K562 (cell line): Measurements from ENCODE around the gene N4BP2. TPM values are rescaled to one million over a fixed set of nuclear protein-coding genes. Genes with fewer than 3 reads are reported as not detected.
A peak's percentile ranks its signal among the peaks of the same experiment; 100 is the strongest.

Source experiments
- ATAC-seq: fragments of 200-7000 bp; cut with Tn5 transposase; 3 replicates; pipeline ENCODE4 v1.9.1; 2020; ENCODE audit warnings: moderate library complexity
- BruUV-seq: library from RNA; stranded (reverse); fragments of 400-500 nt; replicated peaks from 2 replicates; lab custom pipeline; 2021; lab: Mats Ljungman, UMichigan
- CTCF ChIA-PET: fragments of 300-600 bp; formaldehyde crosslinking; extraction: SDS; loops from one replicate; lab custom pipeline; 2021; ENCODE audit warnings: low intra/inter-chr PET ratio; lab: Yijun Ruan, JAX
- POLR2A ChIA-PET: fragments of 300-600, 350-650 bp; sonication (Branson Sonifier 250); formaldehyde crosslinking; extraction: SDS; loops from one replicate; lab custom pipeline; 2021; ENCODE audit warnings: antibody characterized with exemption, inconsistent platforms; lab: Yijun Ruan, JAX
- DNase-seq, 4 experiments: peaks; one replicate each; pipeline versions ENCODE4 v3.0.0 to v3.0.0-alpha.2; 2011 to 2018; ENCODE audit warnings: low spot score in 3 of 4, mixed read lengths in 3 of 4; ENCODE audit errors: extremely low read depth in 1 of 4
- FAIRE-seq: peaks from 2 replicates; lab custom pipeline; 2011; peaks lifted over from hg19 to GRCh38; lab: Jason Lieb, UNC
- H2AFZ ChIP-seq: 2 replicates; pipeline ENCODE4 v1.6.0; 2011; ENCODE audit warnings: low read depth, low read length, control low read depth, inconsistent platforms
- H3K27ac ChIP-seq: fragments of 200-600 bp; 3 replicates; pipeline ENCODE4 v1.8.0; 2011; ENCODE audit warnings: low read depth, mild to moderate bottlenecking, control low read depth, inconsistent platforms, low read length, moderate library complexity, mixed read lengths; ENCODE audit errors: extremely low read depth
- H3K27me3 ChIP-seq, 2 experiments: fragments of 300-600 bp in 1 of 2; 2 replicates in 1 of 2; 3 replicates in 1 of 2; pipeline versions ENCODE4 v1.6.0 to v1.8.0; 2011; ENCODE audit warnings: inconsistent platforms in 2 of 2, low read length in 2 of 2, mild to moderate bottlenecking in 1 of 2, mixed read lengths in 1 of 2, moderate library complexity in 1 of 2; ENCODE audit not compliant: control insufficient read depth in 2 of 2, insufficient read depth in 2 of 2
- H3K36me3 ChIP-seq: fragments of 300-600 bp; 3 replicates; pipeline ENCODE4 v1.8.0; 2011; ENCODE audit warnings: mild to moderate bottlenecking, low read length, inconsistent platforms; ENCODE audit not compliant: control insufficient read depth, insufficient read depth
- H3K4me1 ChIP-seq, 2 experiments: fragments of 200-600 bp in 1 of 2; replicated peaks in 1 of 2; 2 replicates in 1 of 2; 3 replicates in 1 of 2; pipeline versions ENCODE4 v1.5.1 to v1.8.0; 2011; ENCODE audit warnings: inconsistent platforms in 2 of 2, low read length in 2 of 2, mild to moderate bottlenecking in 1 of 2, mixed read lengths in 1 of 2, moderate library complexity in 1 of 2; ENCODE audit not compliant: control insufficient read depth in 2 of 2, insufficient read depth in 2 of 2
- H3K4me2 ChIP-seq: 2 replicates; pipeline ENCODE4 v1.6.1; 2011; ENCODE audit warnings: low read length, control low read depth, inconsistent platforms, mixed read lengths; ENCODE audit not compliant: insufficient read depth
- H3K4me3 ChIP-seq: fragments of 200-600 bp; sonication (generic), shearing (Covaris generic); 2 replicates; pipeline ENCODE4 v1.5.1; 2016; ENCODE audit warnings: control low read depth, inconsistent platforms
- H3K79me2 ChIP-seq: fragments of 200-600 bp; 3 replicates; pipeline ENCODE4 v1.8.0; 2011; ENCODE audit warnings: low read length, inconsistent platforms; ENCODE audit not compliant: control insufficient read depth, insufficient read depth
- H3K9ac ChIP-seq, 2 experiments: 2 replicates each; pipeline versions ENCODE4 v1.6.0 to v1.6.1; 2011; ENCODE audit warnings: low read depth in 2 of 2, low read length in 2 of 2, control low read depth in 1 of 2, inconsistent platforms in 1 of 2, mild to moderate bottlenecking in 1 of 2, mixed read lengths in 1 of 2; ENCODE audit not compliant: insufficient read depth in 1 of 2
- H3K9me1 ChIP-seq: one replicate; pipeline ENCODE4 v1.6.0; 2011; ENCODE audit warnings: inconsistent platforms, mild to moderate bottlenecking, low read length, moderate library complexity; ENCODE audit not compliant: control insufficient read depth, insufficient read depth
- H3K9me3 ChIP-seq: replicated peaks from 2 replicates; pipeline ENCODE4 v1.5.1; 2011; ENCODE audit warnings: low read depth, low read length, inconsistent platforms; ENCODE audit not compliant: control insufficient read depth, insufficient read depth
- H4K20me1 ChIP-seq: replicated peaks from 2 replicates; pipeline ENCODE4 v1.6.1; 2011; ENCODE audit warnings: low read length, inconsistent platforms, mixed read lengths; ENCODE audit not compliant: control insufficient read depth, insufficient read depth
- MIER1 ChIP-seq: fragments of 450-650 bp; IDR thresholded peaks from 2 replicates; pipeline ENCODE4 v1.6.1; 2016; ENCODE audit warnings: antibody characterized with exemption, mild to moderate bottlenecking, low read depth
- ZEB2 ChIP-seq: fragments of 450-650 bp; IDR thresholded peaks from 2 replicates; pipeline ENCODE4 v1.6.1; 2016
- ZFP30 ChIP-seq: fragments of 250-450 bp; sonication (Bioruptor Pico); IDR thresholded peaks from 2 replicates; pipeline ENCODE4 v1.8.0; 2022; ENCODE audit warnings: moderate library complexity, mild to moderate bottlenecking, inconsistent platforms, borderline replicate concordance
- ZNF507 ChIP-seq: conservative IDR thresholded peaks from 2 replicates; pipeline ENCODE4 v1.6.1; 2017; ENCODE audit warnings: missing genetic modification characterization, missing compliant biosample characterization
- WGBS: fragments of 100-300 bp; shearing (Covaris generic); methylation state at CpG from one replicate; pipeline ENCODE4 v1.1.6; 2016; ENCODE audit warnings: low coverage, mixed read lengths; ENCODE audit not compliant: insufficient coverage; ENCODE audit errors: missing lambda C conversion rate; 5-methylcytosine and 5-hydroxymethylcytosine counted together
- in situ Hi-C: fragments of 300-500 bp; cut with MboI; formaldehyde crosslinking; loops from 4 replicates; pipeline ENCODE4 v1.15.0; 2018; ENCODE audit warnings: inconsistent platforms, mixed read lengths
- intact Hi-C: fragments of 100-400 bp; cut with micrococcal nuclease; formaldehyde crosslinking; loops from 2 replicates; pipeline ENCODE4 v1.14.2; 2022
- polyA plus RNA-seq, 8 experiments: library from polyadenylated mRNA; depleted of rRNA in 4 of 8; stranded (reverse) in 5 of 8; unstranded in 3 of 8; fragments of >200 nt; fragmentation: Nextera tagmentation in 2 of 8; fragmentation: Illumina TruSeq in 1 of 8; extraction: Ambion mirVana in 2 of 8; extraction: Trizol in 1 of 8; gene quantifications; 2 replicates each; pipeline versions ENCODE4 v1.2.1 to v1.2.3, GENCODE V29; 2011 to 2014; ENCODE audit warnings: inconsistent platforms in 1 of 8, missing spikeins in 1 of 8
- total RNA-seq, 7 experiments: library from RNA; depleted of rRNA in 6 of 7; stranded (reverse); fragments of >200 nt in 6 of 7; fragmentation: Illumina TruSeq in 2 of 7; extraction: Trizol in 2 of 7; gene quantifications; 2 replicates each; pipeline versions ENCODE4 v1.2.1 to v1.2.3, GENCODE V29; 2011 to 2021; ENCODE audit warnings: low replicate concordance in 1 of 7

The N4BP2 gene
- total and polyA plus RNA-seq, 9 of the 15 experiments (the other 6 are each of a cell fraction or from before 2014, with no cell fraction given), result 2.7 to 12.6 (median 7.6) TPM

GRCh38 chr4:40059362-40059761 is 2.7 kb downstream of the N4BP2 start:
- Histone ChIP-seq H3K9me1 (no peaks in the 10 kb centered on the region), H4K20me1 (peaks cover 3% of the 10 kb centered on the region; the same call in 1 of the 2 replicates)
- 61% methylated on average over 6 of the region's 6 CpGs for WGBS
- ATAC-seq, result no peak
- peak; percentile 59 for TF ChIP-seq ZEB2
- no peak for TF ChIP-seq ZFP30 (CRISPR knock-in tag)
- TF ChIP-seq MIER1, result no peak
- TF ChIP-seq, all 486 proteins: peak for 1
- DNase-seq (no peak), FAIRE-seq (no peak)
- Histone ChIP-seq H3K27me3 (no peaks in the 10 kb centered on the region), H3K4me1 (peaks cover 12 to 28% of the 10 kb centered on the region in 2 experiments), H3K9me3 (no peaks in the 10 kb centered on the region), H3K36me3 (no peaks in the 10 kb centered on the region), H3K79me2 (peaks cover 33% of the 10 kb centered on the region), H3K4me2 (peak overlapping the region; percentile 84; the same call in 1 of the 2 replicates), H3K4me3 (no peak overlapping the region; the same call in 1 of the 2 replicates), H3K9ac (peak overlapping the region in 1 of 2 experiments; percentile 96; a peak in 1 of 4 replicates), H3K27ac (no peak overlapping the region), H2AFZ (no peak overlapping the region)
- in situ Hi-C loops (no loop called here), intact Hi-C loops (loop anchor here (5.0 to 10.0 kb wide), 4 partner anchors 63 to 455 kb away; no protein-coding TSS in a partner anchor)
- ChIA-PET CTCF (no interaction called here), POLR2A (interaction anchor here (0.6 to 1.8 kb wide), 5 partner anchors 17 to 522 kb away, joined by 3 to 11 read pairs (median 5); no protein-coding TSS in a partner anchor)
- no TSS peak for BruUV-seq

- FAIRE-seq (no peak), DNase-seq (no peak)
- Histone ChIP-seq H3K9me3 (no peaks in the 10 kb centered on the region), H3K27me3 (no peaks in the 10 kb centered on the region), H3K9ac (no peak overlapping the region)
- no peak for TF ChIP-seq ZNF507
- TF ChIP-seq, all 486 proteins: peak for 0
- ATAC-seq, result no peak
- Histone ChIP-seq H4K20me1 (no peaks in the 10 kb centered on the region), H3K9me1 (no peaks in the 10 kb centered on the region), H3K4me1 (no peaks in the 10 kb centered on the region), H3K36me3 (no peaks in the 10 kb centered on the region), H3K4me2 (no peak overlapping the region), H3K79me2 (no peaks in the 10 kb centered on the region; the same call in 2 of the 3 replicates), H3K4me3 (no peak overlapping the region), H3K27ac (no peak overlapping the region), H2AFZ (no peak overlapping the region)
- ChIA-PET POLR2A (interaction anchor here (0.6 kb wide), 1 partner anchor 926 kb away, joined by 3 read pairs; no protein-coding TSS in a partner anchor), CTCF (no interaction called here)
- BruUV-seq, result no TSS peak
- in situ Hi-C loops (no loop called here), intact Hi-C loops (no loop called here)
- WGBS, result 64% methylated on average over 2 of the region's 3 CpGs
These were observed 8.4 kb downstream of the N4BP2 start for GRCh38 chr4:40065010-40065409.
